ENCODE data around the gene ASCL3. TPM values are rescaled to one million over a fixed set of nuclear protein-coding genes. Genes with fewer than 3 reads are reported as not detected.

Gene ASCL3
- total and polyA plus RNA-seq, 10 of the 15 experiments (the other 5 are each of a cell fraction or from before 2014, with no cell fraction given): not detected

- TF ChIP-seq IKZF1 (conservative IDR thresholded peaks at IDR 0.05): peak; percentile 92
- peak; percentile 90 for TF ChIP-seq POU2F2 (IDR thresholded peaks at IDR 0.05; ENCODE audit: borderline replicate concordance, low read depth, low read length)
- peak; percentile 97 for TF ChIP-seq NR2C1 (IDR thresholded peaks at IDR 0.05)
- peak; percentile 62 for TF ChIP-seq E4F1 (IDR thresholded peaks at IDR 0.05; ENCODE audit: borderline replicate concordance, partially characterized antibody)
- TF ChIP-seq ZNF687 (IDR thresholded peaks at IDR 0.05): peak; percentile 86; the same call in 1 of the 2 replicates
- TF ChIP-seq BCL11A (IDR thresholded peaks at IDR 0.05; ENCODE audit: low read depth, low read length): no peak
- no peak for TF ChIP-seq SUPT20H (IDR thresholded peaks at IDR 0.05; ENCODE audit: borderline replicate concordance, control insufficient read depth, low read depth, low read length)
- peak; percentile 53 for TF ChIP-seq MXI1 (IDR thresholded peaks at IDR 0.05; ENCODE audit: low read depth, low read length)
- no peak for TF ChIP-seq NFIC (IDR thresholded peaks at IDR 0.05; ENCODE audit: low read depth, low read length)
- no peak for TF ChIP-seq KAT2A (conservative IDR thresholded peaks at IDR 0.05; ENCODE audit: control insufficient read depth, low read depth, low read length)
- TF ChIP-seq YY1 (IDR thresholded peaks at IDR 0.05; ENCODE audit: low read depth, low read length): peak; percentile 43
- no peak for TF ChIP-seq SUZ12 (IDR thresholded peaks at IDR 0.05; ENCODE audit: unreplicated experiment)
- no peak for TF ChIP-seq ATF2 (IDR thresholded peaks at IDR 0.05; ENCODE audit: low read length)
- TF ChIP-seq ASH2L (IDR thresholded peaks at IDR 0.05; ENCODE audit: borderline replicate concordance, low read depth): 0 out of 2 replicates have a peak, but pooled peaks have one; percentile 18
- peak; percentile 46; the same call in 1 of the 2 replicates for TF ChIP-seq SREBF1 (IDR thresholded peaks at IDR 0.05; ENCODE audit: low read length)
- 0 out of 4 replicates have a peak, but pooled peaks of 1 of the 2 experiments have one; percentile 18 for TF ChIP-seq IKZF2 (IDR thresholded peaks at IDR 0.05)
- no peak for TF ChIP-seq CTCF (IDR thresholded peaks at IDR 0.05 in 2 of 3, conservative IDR thresholded peaks at IDR 0.05 in 1 of 3; ENCODE audit: control insufficient read depth in 2 of 3, extremely low read depth in 1 of 3, insufficient read depth in 1 of 3, low read depth in 3 of 3, low read length in 3 of 3)
- peak; percentile 7 to 99 for TF ChIP-seq EGR1 (IDR thresholded peaks at IDR 0.05; ENCODE audit: borderline replicate concordance in 1 of 2, low read depth in 2 of 2, low read length in 2 of 2)
Observed at GRCh38 chr11:8964324-8965320, 21.8 kb upstream of the ASCL3 start, which contains the start of gene TMEM9B (continued).
